ENCODE results near the gene NAPB. TPM values are rescaled to one million over a fixed set of nuclear protein-coding genes. Genes with fewer than 3 reads are reported as not detected.

Gene NAPB
- total RNA-seq, 2 donors from 2014 or later = 9.9 to 12.7 TPM

GRCh38 chr20:23452776-23453175 lies 31.5 kb upstream of the NAPB start, which contains the start of gene CST11:
Gene CST11 (minus strand): TSS chr20:23452876. CDS start chr20:23452811, 65 bp downstream.
- Histone ChIP-seq H3K27me3 (no peaks in the 10 kb centered on the region), H3K36me3 (replicated peaks in 1 of 2; ENCODE audit: insufficient read depth in 1 of 2, low read depth in 2 of 2) (no peaks in the 10 kb centered on the region), H3K9me3 (no peaks in the 10 kb centered on the region), H3K4me3 (no peak within 1 kb of the TSS), H3K27ac (no peak within 1 kb of the TSS), H3K4me1 (no peaks in the 10 kb centered on the region)
- TF ChIP-seq CTCF (IDR thresholded peaks at IDR 0.05) (no peak), POLR2A (IDR thresholded peaks at IDR 0.05) (no peak)
- 13 to 32% methylated on average over 4 of the region's 4 CpGs for WGBS, 2 donors
- DNase-seq (no peak), ATAC-seq (no peak)
- intact Hi-C loops (cut with DNase I) = no loop called here

GRCh38 chr20:23451956-23452487 lies 30.7 kb upstream of the NAPB start:
- Histone ChIP-seq H3K4me3 (no peak overlapping the region), H3K4me1 (no peaks in the 10 kb centered on the region), H3K9me3 (no peaks in the 10 kb centered on the region), H3K36me3 (replicated peaks in 1 of 2; ENCODE audit: insufficient read depth in 1 of 2, low read depth in 2 of 2) (no peaks in the 10 kb centered on the region), H3K27me3 (no peaks in the 10 kb centered on the region), H3K27ac (no peak overlapping the region)
- no peak for DNase-seq
- no peak for ATAC-seq
- TF ChIP-seq CTCF (IDR thresholded peaks at IDR 0.05) (no peak), POLR2A (IDR thresholded peaks at IDR 0.05) (no peak)
- intact Hi-C loops (cut with DNase I) = no loop called here
- WGBS, 2 donors = 62 to 64% methylated on average over 11 of the region's 11 CpGs

GRCh38 chr20:23450877-23451276 lies 29.6 kb upstream of the NAPB start:
- H3K27me3 ChIP-seq = no peaks in the 10 kb centered on the region
- intact Hi-C loops (cut with DNase I) = no loop called here
- no peaks in the 10 kb centered on the region for H3K9me3 ChIP-seq
- no peak overlapping the region for H3K27ac ChIP-seq
- no peak for TF ChIP-seq CTCF (IDR thresholded peaks at IDR 0.05)
- TF ChIP-seq POLR2A (IDR thresholded peaks at IDR 0.05) = no peak
- WGBS, 2 donors = 64 to 70% methylated on average over 1 of the region's 1 CpG
- DNase-seq (no peak), ATAC-seq (no peak)
- H3K4me1 ChIP-seq = no peaks in the 10 kb centered on the region
- no peak overlapping the region for H3K4me3 ChIP-seq
- no peaks in the 10 kb centered on the region for H3K36me3 ChIP-seq (replicated peaks in 1 of 2; ENCODE audit: insufficient read depth in 1 of 2, low read depth in 2 of 2)

- no peaks in the 10 kb centered on the region for H3K4me1 ChIP-seq
- DNase-seq (no peak), ATAC-seq (no peak)
- H3K27ac ChIP-seq = no peak overlapping the region
- H3K27me3 ChIP-seq = no peaks in the 10 kb centered on the region
- H3K4me3 ChIP-seq = no peak overlapping the region
- 27 to 35% methylated on average over 3 of the region's 3 CpGs for WGBS, 2 donors
- no peaks in the 10 kb centered on the region for H3K9me3 ChIP-seq
- no peaks in the 10 kb centered on the region for H3K36me3 ChIP-seq (replicated peaks in 1 of 2; ENCODE audit: insufficient read depth in 1 of 2, low read depth in 2 of 2)
- intact Hi-C loops (cut with DNase I) = no loop called here
- TF ChIP-seq CTCF (IDR thresholded peaks at IDR 0.05) = no peak
- TF ChIP-seq POLR2A (IDR thresholded peaks at IDR 0.05) = no peak
Observed at GRCh38 chr20:23449421-23449820, 28.1 kb upstream of the NAPB start.

- ATAC-seq = no peak
- Histone ChIP-seq H3K27me3 (no peaks in the 10 kb centered on the region), H3K27ac (no peak overlapping the region), H3K4me1 (no peaks in the 10 kb centered on the region), H3K9me3 (no peaks in the 10 kb centered on the region), H3K36me3 (replicated peaks in 1 of 2; ENCODE audit: insufficient read depth in 1 of 2, low read depth in 2 of 2) (no peaks in the 10 kb centered on the region), H3K4me3 (no peak overlapping the region)
- 75 to 82% methylated on average over 5 of the region's 5 CpGs for WGBS, 2 donors
- no peak for DNase-seq
- intact Hi-C loops (cut with DNase I) = no loop called here
- TF ChIP-seq CTCF (IDR thresholded peaks at IDR 0.05) = no peak
- no peak for TF ChIP-seq POLR2A (IDR thresholded peaks at IDR 0.05)
Observed at GRCh38 chr20:23448167-23448566, 26.9 kb upstream of the NAPB start.
